Stimulated activated naive CD8-positive, alpha-beta T cell treated with anti-CD3 and anti-CD28 coated beads, Interleukin-15, amount 100 ng/mL, for 72 hours (primary cell): ENCODE data around the gene LHB.
"Not testable (repeated sequence)": the region's sequence is repeated elsewhere in the genome, so short reads cannot be mapped to it uniquely, and the experiment has no call there.

ENCODE experiments used
- ATAC-seq: fragments of 150-1000 bp; cut with Tn5 transposase; 2 replicates; pipeline ENCODE4 v1.10.0; 2021; ENCODE audit warnings: mild to moderate bottlenecking, moderate library complexity
- DNase-seq, 2 donors: peaks; one replicate each; pipeline ENCODE4 v3.0.0; 2021 to 2022
- H3K27ac Mint-ChIP-seq, 2 donors: one replicate each; pipeline ENCODE4 v1.8.0; 2022; ENCODE audit warnings: mild to moderate bottlenecking in 2 of 2, mixed read lengths in 2 of 2, moderate library complexity in 2 of 2
- H3K27me3 Mint-ChIP-seq: one replicate; pipeline ENCODE4 v1.8.0; 2022; ENCODE audit warnings: mixed read lengths
- H3K4me1 Mint-ChIP-seq: one replicate; pipeline ENCODE4 v1.8.0; 2022; ENCODE audit warnings: mild to moderate bottlenecking, mixed read lengths
- H3K4me3 Mint-ChIP-seq, 2 donors: one replicate each; pipeline ENCODE4 v1.8.0; 2022; ENCODE audit warnings: mild to moderate bottlenecking in 2 of 2, mixed read lengths in 2 of 2, moderate library complexity in 1 of 2
- H3K9me3 Mint-ChIP-seq, 2 donors: one replicate each; pipeline ENCODE4 v1.8.0; 2022; ENCODE audit warnings: mixed read lengths in 2 of 2

LHB gene

DNA sequence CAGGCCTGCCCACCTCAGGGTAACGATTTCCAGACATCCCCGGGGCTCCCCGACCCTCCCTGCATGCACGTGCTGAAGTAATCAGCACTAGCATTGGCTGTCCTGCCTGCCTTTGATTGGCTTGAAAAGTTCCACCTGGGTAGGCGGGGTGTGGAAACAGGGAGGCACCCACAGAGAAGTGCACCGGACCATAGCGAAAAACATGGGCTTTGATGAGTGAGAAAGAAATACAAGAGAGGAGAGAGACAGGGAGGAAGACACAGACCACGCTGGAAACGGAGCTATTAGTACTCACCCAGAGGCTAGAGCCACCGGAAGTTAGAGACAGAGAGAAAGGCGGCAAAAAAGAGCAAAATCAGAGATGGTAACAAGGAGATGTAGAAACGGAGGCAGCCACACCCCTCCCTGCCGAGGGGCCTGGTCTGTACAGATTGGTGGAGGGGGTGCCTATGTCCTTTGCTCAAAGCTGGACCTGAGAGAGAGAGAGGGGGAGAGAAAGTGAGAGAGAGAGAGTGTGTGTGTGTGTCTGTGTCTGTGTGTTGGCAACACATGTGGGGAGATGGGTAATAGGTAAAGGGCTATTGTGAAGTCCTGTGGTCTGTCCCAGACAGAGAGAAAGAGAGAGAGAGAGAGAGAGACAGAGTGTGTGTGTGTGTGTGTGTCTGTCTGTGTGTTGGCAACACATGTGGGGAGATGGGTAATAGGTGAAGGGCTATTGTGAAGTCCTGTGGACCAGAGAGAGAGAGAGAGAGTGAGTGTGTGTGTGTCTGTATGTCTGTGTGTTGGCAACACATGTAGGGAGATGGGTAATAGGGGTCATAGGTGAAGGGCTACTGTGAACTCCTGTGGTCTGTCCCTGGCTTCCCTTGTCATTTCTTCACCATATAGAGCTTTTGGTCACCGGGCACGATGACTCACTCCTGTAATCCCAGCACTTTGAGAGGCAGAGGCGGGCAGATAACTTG, 4.3 kb upstream of the LHB start:
- no peak for DNase-seq
- Mint-ChIP-seq H3K27ac (peak overlapping the region in 1 of 2 donors; percentile 10), H3K27me3 (peaks cover 19% of the 10 kb centered on the region), H3K4me3 (no peak overlapping the region), H3K4me1 (peaks cover 33% of the 10 kb centered on the region), H3K9me3 (no peaks in the 10 kb centered on the region)
- peak; percentile 24 for ATAC-seq

DNA sequence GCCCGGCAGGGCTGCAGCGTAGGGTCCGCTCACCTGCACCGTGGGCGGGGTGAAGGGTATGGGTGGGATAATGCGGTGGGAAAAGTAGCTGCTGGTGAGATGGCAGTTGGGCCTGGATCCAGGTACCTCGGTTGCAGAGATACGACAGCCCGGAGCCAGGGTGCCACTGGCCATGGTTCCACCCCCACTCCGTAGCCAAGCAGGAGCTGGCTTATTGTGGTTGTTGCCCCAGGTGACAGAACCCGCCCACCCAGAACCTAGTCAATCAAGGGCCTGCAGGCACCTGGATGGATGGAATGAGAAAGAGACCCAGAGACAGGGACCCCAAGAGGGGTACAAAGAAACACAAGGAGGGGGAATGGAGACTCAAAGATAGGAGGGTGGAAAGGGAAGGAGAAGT, 3.5 kb upstream of the LHB start:
- ATAC-seq (no peak), DNase-seq (no peak)
- H3K4me1 Mint-ChIP-seq, result peaks cover 33% of the 10 kb centered on the region
- H3K27me3 Mint-ChIP-seq, result peaks cover 19% of the 10 kb centered on the region
- H3K27ac Mint-ChIP-seq, result peak overlapping the region in 1 of 2 donors; percentile 78
- H3K9me3 Mint-ChIP-seq, result no peaks in the 10 kb centered on the region
- peak overlapping the region in 1 of 2 donors; percentile 79 for H3K4me3 Mint-ChIP-seq

- peak; percentile 44 for ATAC-seq
- peak; percentile 54 to 64 for DNase-seq
- Mint-ChIP-seq H3K27ac (peak overlapping the region in 1 of 2 donors; percentile 88), H3K4me3 (peak overlapping the region; percentile 79 to 84), H3K27me3 (peaks cover 19% of the 10 kb centered on the region), H3K4me1 (peaks cover 33% of the 10 kb centered on the region), H3K9me3 (no peaks in the 10 kb centered on the region)
Measured at GRCh38 chr19:49019242-49019932, 2.5 kb upstream of the LHB start.

- H3K27me3 Mint-ChIP-seq, result peaks cover 19% of the 10 kb centered on the region
- not testable (repeated sequence) for DNase-seq, H3K9me3 Mint-ChIP-seq, H3K27ac Mint-ChIP-seq, ATAC-seq
- peaks cover 33% of the 10 kb centered on the region for H3K4me1 Mint-ChIP-seq
- H3K4me3 Mint-ChIP-seq, result peak overlapping the region; percentile 79 to 84
Measured at GRCh38 chr19:49018388-49019241, 1.7 kb upstream of the LHB start.

DNA sequence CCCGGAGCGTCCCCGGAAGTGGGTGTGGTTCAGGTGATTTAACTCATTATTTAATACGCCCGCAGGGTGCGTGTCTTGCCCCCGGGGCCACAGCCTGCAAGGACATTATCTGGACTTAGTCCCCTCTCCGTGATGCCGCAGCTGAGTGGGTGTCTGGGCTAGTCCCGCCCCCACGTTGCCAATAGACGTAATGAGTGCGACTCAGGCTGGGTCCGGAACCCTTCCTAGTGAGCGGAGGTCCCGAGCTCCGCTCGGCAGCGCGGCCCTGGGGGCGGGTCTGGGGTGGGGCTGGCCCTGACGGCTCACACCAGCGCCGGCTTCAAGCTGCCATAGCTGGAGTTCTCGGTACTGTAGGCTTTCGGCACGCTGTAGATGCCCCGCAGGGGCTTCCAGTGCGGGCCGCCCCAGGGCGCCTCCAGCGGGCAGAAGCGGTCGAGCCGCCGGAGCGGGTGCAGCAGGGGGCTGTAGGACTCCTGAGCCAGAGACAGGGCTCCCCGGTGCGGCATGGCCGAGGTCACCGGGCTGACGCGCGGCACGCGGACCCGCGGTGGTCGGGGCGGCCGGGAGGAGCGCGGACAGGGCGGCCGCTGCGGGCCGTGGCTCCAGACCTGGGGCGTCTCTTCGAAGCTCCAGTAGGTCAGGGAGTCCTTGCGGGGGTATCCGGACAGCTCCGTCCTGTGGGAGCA, 918 bp upstream of the LHB start:
- Mint-ChIP-seq H3K4me1 (peaks cover 33% of the 10 kb centered on the region), H3K4me3 (peak overlapping the region; percentile 79 to 84), H3K27me3 (peaks cover 19% of the 10 kb centered on the region), H3K27ac (peak overlapping the region in 1 of 2 donors; percentile 29), H3K9me3 (no peaks in the 10 kb centered on the region)
- peak; percentile 83 for ATAC-seq
- peak; percentile 65 to 72 for DNase-seq

- no peaks in the 10 kb centered on the region for H3K9me3 Mint-ChIP-seq
- ATAC-seq (no peak), DNase-seq (no peak)
- H3K27ac Mint-ChIP-seq, result no peak overlapping the region
- H3K4me3 Mint-ChIP-seq, result no peak overlapping the region
- H3K4me1 Mint-ChIP-seq, result peaks cover 28% of the 10 kb centered on the region
- peaks cover 19% of the 10 kb centered on the region for H3K27me3 Mint-ChIP-seq
Measured at GRCh38 chr19:49016067-49016839, 638 bp downstream of the LHB start.

- Mint-ChIP-seq H3K27me3 (peaks cover 12% of the 10 kb centered on the region), H3K4me3 (no peak overlapping the region), H3K27ac (no peak overlapping the region), H3K9me3 (no peaks in the 10 kb centered on the region), H3K4me1 (peaks cover 17% of the 10 kb centered on the region)
- ATAC-seq (no peak), DNase-seq (no peak)
Measured at GRCh38 chr19:49014870-49015255, 2.0 kb downstream of the LHB start.

GRCh38 chr19:49014123-49014869, 2.6 kb downstream of the LHB start:
- DNase-seq, result no peak
- Mint-ChIP-seq H3K27ac (no peak overlapping the region), H3K9me3 (no peaks in the 10 kb centered on the region), H3K27me3 (peaks cover 6% of the 10 kb centered on the region), H3K4me3 (no peak overlapping the region), H3K4me1 (peaks cover 12% of the 10 kb centered on the region)
- no peak for ATAC-seq

DNA sequence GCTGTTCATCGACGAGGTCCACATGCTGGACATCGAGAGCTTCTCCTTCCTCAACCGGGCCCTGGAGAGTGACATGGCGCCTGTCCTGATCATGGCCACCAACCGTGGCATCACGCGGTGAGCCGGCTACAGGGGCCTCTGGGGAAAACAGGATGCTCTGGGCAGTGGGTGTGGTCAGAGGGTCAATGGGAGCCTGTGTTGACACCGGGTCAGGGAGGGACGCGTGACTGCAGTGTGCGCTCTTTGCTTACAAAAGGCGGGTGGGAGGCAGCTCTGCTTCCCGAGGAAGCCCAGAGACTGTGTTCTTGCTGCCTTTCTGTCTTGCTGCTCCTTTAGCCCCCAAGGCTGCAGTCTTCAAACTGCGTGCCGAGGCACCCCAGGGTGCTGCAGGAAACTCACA, 5.7 kb downstream of the LHB start:
- H3K9me3 Mint-ChIP-seq, result no peaks in the 10 kb centered on the region
- no peak overlapping the region for H3K4me3 Mint-ChIP-seq
- DNase-seq, result no peak
- no peaks in the 10 kb centered on the region for H3K27me3 Mint-ChIP-seq
- H3K27ac Mint-ChIP-seq, result no peak overlapping the region
- no peak for ATAC-seq
- H3K4me1 Mint-ChIP-seq, result no peaks in the 10 kb centered on the region

DNA sequence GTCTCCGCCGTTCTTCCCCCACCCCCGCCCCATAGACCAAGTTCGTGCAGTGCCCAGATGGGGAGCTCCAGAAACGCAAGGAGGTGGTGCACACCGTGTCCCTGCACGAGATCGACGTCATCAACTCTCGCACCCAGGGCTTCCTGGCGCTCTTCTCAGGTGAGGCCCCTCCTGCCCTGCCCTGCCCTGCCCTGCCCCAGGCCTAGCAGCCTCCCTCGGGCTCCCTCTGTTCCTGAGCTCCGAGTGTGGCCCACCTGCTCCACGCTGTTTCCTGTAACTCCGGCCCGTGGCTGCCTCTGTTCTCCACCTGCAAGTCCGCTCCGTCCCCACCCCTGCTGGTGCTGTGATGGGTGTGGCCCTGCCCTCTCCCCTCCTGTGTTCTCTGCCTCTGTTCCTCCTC, 6.4 kb downstream of the LHB start:
- H3K4me3 Mint-ChIP-seq, result no peak overlapping the region
- no peaks in the 10 kb centered on the region for H3K9me3 Mint-ChIP-seq
- no peaks in the 10 kb centered on the region for H3K27me3 Mint-ChIP-seq
- ATAC-seq (no peak), DNase-seq (no peak)
- no peaks in the 10 kb centered on the region for H3K4me1 Mint-ChIP-seq
- no peak overlapping the region for H3K27ac Mint-ChIP-seq

GRCh38 chr19:49009828-49010227, 7.1 kb downstream of the LHB start:
- no peak overlapping the region for H3K27ac Mint-ChIP-seq
- H3K27me3 Mint-ChIP-seq, result no peaks in the 10 kb centered on the region
- H3K9me3 Mint-ChIP-seq, result no peaks in the 10 kb centered on the region
- no peak overlapping the region for H3K4me3 Mint-ChIP-seq
- DNase-seq (no peak), ATAC-seq (no peak)
- no peaks in the 10 kb centered on the region for H3K4me1 Mint-ChIP-seq

- Mint-ChIP-seq H3K9me3 (no peaks in the 10 kb centered on the region), H3K27ac (no peak overlapping the region), H3K4me3 (no peak overlapping the region), H3K4me1 (no peaks in the 10 kb centered on the region), H3K27me3 (no peaks in the 10 kb centered on the region)
- DNase-seq (no peak), ATAC-seq (no peak)
Measured at GRCh38 chr19:49006905-49007304, 10.0 kb downstream of the LHB start.

- no peak overlapping the region for H3K27ac Mint-ChIP-seq
- ATAC-seq (no peak), DNase-seq (no peak)
- no peaks in the 10 kb centered on the region for H3K27me3 Mint-ChIP-seq
- no peaks in the 10 kb centered on the region for H3K4me1 Mint-ChIP-seq
- H3K9me3 Mint-ChIP-seq, result no peaks in the 10 kb centered on the region
- H3K4me3 Mint-ChIP-seq, result no peak overlapping the region
Measured at GRCh38 chr19:49004964-49005614, 11.8 kb downstream of the LHB start.
